MM.1S (cell line): ENCODE measurements around the gene SGK1.

Experiments
- DNase-seq: peaks from one replicate; pipeline ENCODE4 v3.0.0-alpha.2; 2015
- H2AFZ ChIP-seq: fragments of 300-600 bp; sonication (generic); 2 replicates; pipeline ENCODE4 v1.6.0; 2016; ENCODE audit warnings: antibody characterized with exemption, low read length
- H3F3A ChIP-seq: fragments of 300-600 bp; sonication (generic); 2 replicates; pipeline ENCODE4 v1.6.1; 2016; ENCODE audit warnings: mild to moderate bottlenecking, antibody characterized with exemption, low read length, moderate library complexity, mixed read lengths; ENCODE audit not compliant: insufficient read depth
- H3K27ac ChIP-seq: fragments of 300-600 bp; sonication (generic); 2 replicates; pipeline ENCODE4 v1.5.1; 2016; ENCODE audit warnings: mild to moderate bottlenecking, low read length
- H3K27me3 ChIP-seq: fragments of 300-600 bp; sonication (generic); replicated peaks from 2 replicates; pipeline ENCODE4 v1.6.0; 2016; ENCODE audit warnings: low read length; ENCODE audit not compliant: insufficient read depth
- H3K36me3 ChIP-seq: fragments of 300-600 bp; sonication (generic); replicated peaks from 2 replicates; pipeline ENCODE4 v1.6.1; 2016; ENCODE audit warnings: mild to moderate bottlenecking, low read length, mixed read lengths; ENCODE audit not compliant: insufficient read depth
- H3K4me1 ChIP-seq: fragments of 300-600 bp; sonication (generic); 2 replicates; pipeline ENCODE4 v1.6.1; 2016; ENCODE audit warnings: low read length, mixed read lengths
- H3K4me2 ChIP-seq: fragments of 300-600 bp; sonication (generic); 2 replicates; pipeline ENCODE4 v1.6.0; 2016; ENCODE audit warnings: low read depth, low read length
- H3K4me3 ChIP-seq: fragments of 300-600 bp; sonication (generic); 2 replicates; pipeline ENCODE4 v1.5.1; 2016; ENCODE audit warnings: low read length, mixed read lengths
- H3K79me2 ChIP-seq: fragments of 300-600 bp; sonication (generic); 2 replicates; pipeline ENCODE4 v1.6.1; 2016; ENCODE audit warnings: mixed run types, low read length, mixed read lengths
- H3K9ac ChIP-seq: fragments of 300-600 bp; sonication (generic); 2 replicates; pipeline ENCODE4 v1.6.1; 2016; ENCODE audit warnings: low read length, mixed read lengths
- H3K9me2 ChIP-seq: fragments of 300-600 bp; sonication (generic); replicated peaks from 2 replicates; pipeline ENCODE4 v1.6.1; 2016; ENCODE audit warnings: mild to moderate bottlenecking, low read length, mixed read lengths; ENCODE audit not compliant: insufficient read depth
- H3K9me3 ChIP-seq: fragments of 300-600 bp; sonication (generic); replicated peaks from 2 replicates; pipeline ENCODE4 v1.6.1; 2016; ENCODE audit warnings: mild to moderate bottlenecking, low read length, mixed read lengths; ENCODE audit not compliant: insufficient read depth
- H4K20me1 ChIP-seq: fragments of 300-600 bp; sonication (generic); 2 replicates; pipeline ENCODE4 v1.6.1; 2016; ENCODE audit warnings: mild to moderate bottlenecking, low read length, moderate library complexity, mixed read lengths; ENCODE audit not compliant: insufficient read depth
- EZH2 ChIP-seq: fragments of 300-600 bp; sonication (generic); optimal IDR thresholded peaks from 2 replicates; pipeline ENCODE3; 2017; ENCODE audit warnings: low read depth, mild to moderate bottlenecking, antibody characterized with exemption, low read length, mixed read lengths
- EZH2phosphoT487 ChIP-seq: fragments of 300-600 bp; sonication (generic); IDR thresholded peaks from 2 replicates; pipeline ENCODE4 v1.6.1; 2018; ENCODE audit warnings: antibody characterized with exemption, low read length
- TF ChIP-seq, protein P1 (sequence below): fragments of 300-600 bp; sonication (generic); IDR thresholded peaks from 2 replicates; pipeline ENCODE4 v1.5.1; 2016; ENCODE audit warnings: antibody characterized with exemption, low read length, mixed read lengths

Gene SGK1

DNA sequence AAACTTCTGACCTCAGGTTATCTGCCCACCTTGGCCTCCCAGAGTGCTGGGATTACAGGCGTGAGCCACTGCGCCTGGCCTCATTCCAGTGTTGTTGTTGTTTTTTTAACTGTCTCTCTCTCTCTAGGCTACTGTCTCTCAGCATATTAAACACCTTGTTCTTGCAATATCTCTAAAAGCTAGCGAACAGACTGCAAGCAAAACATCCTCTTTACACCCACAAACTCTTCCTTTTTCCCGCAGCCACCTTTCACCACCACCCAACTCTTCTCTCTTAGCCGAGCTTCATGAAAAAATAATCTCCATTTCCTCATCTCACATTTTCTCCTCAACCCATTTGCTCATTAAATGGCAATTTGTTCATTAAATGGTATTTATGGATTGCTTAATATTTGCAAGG, 45.5 kb downstream of the SGK1 start:
- Histone ChIP-seq H3K4me3 (no peak overlapping the region), H4K20me1 (no peaks in the 10 kb centered on the region)

DNA sequence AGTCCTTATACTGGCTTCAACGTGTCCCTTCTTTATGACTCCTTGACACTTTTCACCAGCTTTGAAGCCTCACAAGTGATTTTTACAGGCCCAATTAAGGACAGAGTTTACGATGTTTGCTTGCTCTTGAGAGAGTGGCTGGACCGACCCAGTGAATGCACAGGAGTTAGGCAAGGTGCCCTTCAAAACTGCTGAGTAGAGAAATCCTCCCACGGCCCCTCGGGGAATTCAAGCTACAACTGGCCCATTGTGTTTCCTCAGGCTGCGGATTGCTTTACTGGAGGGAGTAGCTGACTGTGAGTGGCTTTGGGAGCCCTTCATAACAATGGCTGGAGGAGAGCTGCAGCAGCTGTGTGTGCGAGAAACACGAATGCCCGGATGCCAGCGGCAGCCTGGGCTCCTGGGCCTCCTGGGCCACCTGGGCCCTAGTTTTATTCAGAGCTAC, 50.0 kb downstream of the SGK1 start:
- no peak overlapping the region for H3K27ac ChIP-seq

More for the DNA sequence above, 45.5 kb downstream of the SGK1 start:
- H3K9me3 ChIP-seq: no peaks in the 10 kb centered on the region
- no peaks in the 10 kb centered on the region for H3F3A ChIP-seq
- H3K9ac ChIP-seq: no peak overlapping the region
- H3K27me3 ChIP-seq: no peaks in the 10 kb centered on the region
- H3K4me1 ChIP-seq: peaks cover 10% of the 10 kb centered on the region; the same call in 1 of the 2 replicates
- H3K9me2 ChIP-seq: no peaks in the 10 kb centered on the region
- TF ChIP-seq, protein P1, sequence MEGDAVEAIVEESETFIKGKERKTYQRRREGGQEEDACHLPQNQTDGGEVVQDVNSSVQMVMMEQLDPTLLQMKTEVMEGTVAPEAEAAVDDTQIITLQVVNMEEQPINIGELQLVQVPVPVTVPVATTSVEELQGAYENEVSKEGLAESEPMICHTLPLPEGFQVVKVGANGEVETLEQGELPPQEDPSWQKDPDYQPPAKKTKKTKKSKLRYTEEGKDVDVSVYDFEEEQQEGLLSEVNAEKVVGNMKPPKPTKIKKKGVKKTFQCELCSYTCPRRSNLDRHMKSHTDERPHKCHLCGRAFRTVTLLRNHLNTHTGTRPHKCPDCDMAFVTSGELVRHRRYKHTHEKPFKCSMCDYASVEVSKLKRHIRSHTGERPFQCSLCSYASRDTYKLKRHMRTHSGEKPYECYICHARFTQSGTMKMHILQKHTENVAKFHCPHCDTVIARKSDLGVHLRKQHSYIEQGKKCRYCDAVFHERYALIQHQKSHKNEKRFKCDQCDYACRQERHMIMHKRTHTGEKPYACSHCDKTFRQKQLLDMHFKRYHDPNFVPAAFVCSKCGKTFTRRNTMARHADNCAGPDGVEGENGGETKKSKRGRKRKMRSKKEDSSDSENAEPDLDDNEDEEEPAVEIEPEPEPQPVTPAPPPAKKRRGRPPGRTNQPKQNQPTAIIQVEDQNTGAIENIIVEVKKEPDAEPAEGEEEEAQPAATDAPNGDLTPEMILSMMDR: no peak
- TF ChIP-seq EZH2phosphoT487 (no peak), EZH2 (no peak)
- DNase-seq: no peak
- no peaks in the 10 kb centered on the region for H3K36me3 ChIP-seq
- no peak overlapping the region for H2AFZ ChIP-seq
- no peak overlapping the region for H3K27ac ChIP-seq
- no peak overlapping the region for H3K4me2 ChIP-seq
- H3K79me2 ChIP-seq: no peaks in the 10 kb centered on the region

DNA sequence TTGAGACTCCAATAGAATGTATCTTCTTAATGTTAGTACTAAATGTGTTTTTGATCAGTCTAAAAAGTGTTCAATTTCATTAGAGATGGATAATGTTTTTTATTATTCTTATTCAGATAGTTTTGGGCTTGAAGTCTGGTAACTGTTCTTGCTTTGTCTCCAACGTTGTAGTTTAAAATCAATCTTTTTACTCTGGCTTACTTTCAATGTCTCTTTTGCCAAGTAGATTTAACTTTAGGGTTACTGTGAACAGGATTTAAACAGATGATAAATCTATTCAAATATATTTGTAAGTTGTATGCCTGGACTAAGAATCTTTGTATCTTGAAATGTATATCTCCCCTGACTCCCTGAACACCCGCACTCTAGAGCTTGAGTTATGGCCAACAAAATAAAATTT, 51.1 kb downstream of the SGK1 start:
- Histone ChIP-seq H3K9me2 (no peaks in the 10 kb centered on the region), H3K27me3 (no peaks in the 10 kb centered on the region), H3K4me3 (no peak overlapping the region), H4K20me1 (no peaks in the 10 kb centered on the region), H3K4me1 (no peaks in the 10 kb centered on the region), H3K9ac (no peak overlapping the region), H2AFZ (no peak overlapping the region), H3K79me2 (no peaks in the 10 kb centered on the region), H3K36me3 (no peaks in the 10 kb centered on the region), H3K27ac (no peak overlapping the region), H3K9me3 (no peaks in the 10 kb centered on the region), H3K4me2 (no peak overlapping the region), H3F3A (no peaks in the 10 kb centered on the region)
- TF ChIP-seq, protein P1: no peak
- TF ChIP-seq EZH2phosphoT487 (no peak), EZH2 (no peak)
- DNase-seq: no peak

More for the DNA sequence above, 50.0 kb downstream of the SGK1 start:
- no peaks in the 10 kb centered on the region for H4K20me1 ChIP-seq
- no peak for DNase-seq
- H3K36me3 ChIP-seq: no peaks in the 10 kb centered on the region
- no peak overlapping the region for H2AFZ ChIP-seq
- TF ChIP-seq, protein P1: no peak
- TF ChIP-seq EZH2phosphoT487 (no peak), EZH2 (no peak)
- no peak overlapping the region for H3K9ac ChIP-seq
- no peaks in the 10 kb centered on the region for H3F3A ChIP-seq
- H3K27me3 ChIP-seq: no peaks in the 10 kb centered on the region
- no peaks in the 10 kb centered on the region for H3K4me1 ChIP-seq
- H3K9me3 ChIP-seq: no peaks in the 10 kb centered on the region
- H3K79me2 ChIP-seq: no peaks in the 10 kb centered on the region
- H3K4me2 ChIP-seq: no peak overlapping the region
- no peak overlapping the region for H3K4me3 ChIP-seq
- H3K9me2 ChIP-seq: no peaks in the 10 kb centered on the region
